ENCODE results near the gene BBOF1. TPM values are rescaled to one million over a fixed set of nuclear protein-coding genes. Genes with fewer than 3 reads are reported as not detected.
A peak's percentile ranks its signal among the peaks of the same experiment; 100 is the strongest.
"Not testable (repeated sequence)": the region's sequence is repeated elsewhere in the genome, so short reads cannot be mapped to it uniquely, and the experiment has no call there.

BBOF1 gene
- 1 to 10 TPM; 1.6 to 1.9 TPM for total RNA-seq

GRCh38 chr14:74018586-74019407, at the start of gene BBOF1, which contains the start of gene ENTPD5:
Gene BBOF1, plus strand, starts transcription at chr14:74019349. Its CDS starts 130 bp downstream, at chr14:74019479.
Gene ENTPD5, minus strand, starts transcription at chr14:74019288. Its CDS starts 31,186 bp downstream, at chr14:73988102.
- Mint-ChIP-seq H3K27ac (peak within 1 kb of the TSS; percentile 98), H3K36me3 (peaks cover 2% of the 10 kb centered on the region), H3K9me3 (no peaks in the 10 kb centered on the region), H3K4me3 (peak within 1 kb of the TSS; percentile 97), H3K4me1 (peaks cover 12% of the 10 kb centered on the region), H3K27me3 (no peaks in the 10 kb centered on the region)
- peak; percentile 89 for DNase-seq

DNA sequence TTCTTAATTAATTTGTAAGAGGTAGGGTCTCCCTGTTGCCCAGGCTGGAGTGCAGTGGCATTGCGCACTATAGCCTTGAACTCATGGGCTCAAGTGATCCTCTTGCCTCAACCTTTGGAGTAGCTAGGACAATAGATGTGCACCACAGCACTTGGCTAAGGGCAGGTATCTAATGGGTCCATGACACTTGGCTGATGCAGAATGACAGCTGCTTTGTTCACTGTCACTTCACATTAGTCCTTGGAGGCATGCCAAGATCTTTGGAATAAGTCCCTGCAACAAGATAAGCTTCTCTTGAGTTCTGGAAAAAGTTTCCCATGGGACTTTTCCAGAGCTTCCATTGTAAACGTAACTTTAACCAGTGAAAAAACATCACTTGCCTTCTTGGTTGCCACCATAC, 45.7 kb upstream of the BBOF1 start:
- Mint-ChIP-seq H3K9me3 (no peaks in the 10 kb centered on the region), H3K4me3 (no peak overlapping the region), H3K27ac (no peak overlapping the region), H3K27me3 (no peaks in the 10 kb centered on the region), H3K36me3 (peaks cover 3% of the 10 kb centered on the region), H3K4me1 (no peaks in the 10 kb centered on the region)
- DNase-seq = no peak

- Mint-ChIP-seq H3K4me3 (no peak overlapping the region), H3K27me3 (no peaks in the 10 kb centered on the region), H3K36me3 (peaks cover 2% of the 10 kb centered on the region), H3K4me1 (no peaks in the 10 kb centered on the region), H3K9me3 (no peaks in the 10 kb centered on the region), H3K27ac (no peak overlapping the region)
- DNase-seq = no peak
Measured at GRCh38 chr14:73976125-73976524, 43.0 kb upstream of the BBOF1 start.

GRCh38 chr14:73977896-73978295, 41.3 kb upstream of the BBOF1 start:
- Mint-ChIP-seq H3K4me1 (no peaks in the 10 kb centered on the region), H3K9me3 (no peaks in the 10 kb centered on the region), H3K36me3 (no peaks in the 10 kb centered on the region), H3K4me3 (no peak overlapping the region), H3K27me3 (no peaks in the 10 kb centered on the region), H3K27ac (no peak overlapping the region)
- DNase-seq = no peak

DNA sequence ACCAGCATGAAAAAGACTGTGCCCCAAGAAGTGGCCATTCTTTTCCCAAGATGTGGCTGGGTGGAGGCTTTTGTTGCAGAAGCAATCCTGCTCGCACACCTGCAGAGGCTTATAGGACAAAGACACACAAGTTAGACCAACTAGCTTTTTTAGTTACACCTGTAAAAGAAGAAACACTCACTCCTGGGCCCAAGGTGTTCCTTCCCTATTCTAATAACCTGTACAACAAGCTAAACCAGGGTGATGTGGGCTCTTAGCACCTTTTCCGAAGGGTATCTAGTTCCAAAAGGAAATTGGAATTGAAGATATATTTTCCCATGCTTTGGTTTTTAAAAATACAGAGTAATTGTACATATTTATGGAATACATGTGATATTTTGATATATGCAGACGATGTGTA, 31.1 kb upstream of the BBOF1 start:
- Mint-ChIP-seq H3K27ac (no peak overlapping the region), H3K9me3 (no peaks in the 10 kb centered on the region), H3K36me3 (peaks cover 18% of the 10 kb centered on the region), H3K27me3 (no peaks in the 10 kb centered on the region), H3K4me1 (no peaks in the 10 kb centered on the region), H3K4me3 (no peak overlapping the region)
- DNase-seq = no peak

GRCh38 chr14:73988656-73989055, 30.5 kb upstream of the BBOF1 start:
- H3K4me1 Mint-ChIP-seq, DNase-seq, H3K27me3 Mint-ChIP-seq, H3K27ac Mint-ChIP-seq, H3K9me3 Mint-ChIP-seq, H3K4me3 Mint-ChIP-seq: not testable (repeated sequence)
- H3K36me3 Mint-ChIP-seq = peaks cover 18% of the 10 kb centered on the region

- Mint-ChIP-seq H3K36me3 (peaks cover 9% of the 10 kb centered on the region), H3K27me3 (no peaks in the 10 kb centered on the region), H3K4me3 (no peak overlapping the region), H3K27ac (no peak overlapping the region), H3K9me3 (no peaks in the 10 kb centered on the region), H3K4me1 (no peaks in the 10 kb centered on the region)
- DNase-seq = no peak
Measured at GRCh38 chr14:73991092-73991491, 28.1 kb upstream of the BBOF1 start.

DNA sequence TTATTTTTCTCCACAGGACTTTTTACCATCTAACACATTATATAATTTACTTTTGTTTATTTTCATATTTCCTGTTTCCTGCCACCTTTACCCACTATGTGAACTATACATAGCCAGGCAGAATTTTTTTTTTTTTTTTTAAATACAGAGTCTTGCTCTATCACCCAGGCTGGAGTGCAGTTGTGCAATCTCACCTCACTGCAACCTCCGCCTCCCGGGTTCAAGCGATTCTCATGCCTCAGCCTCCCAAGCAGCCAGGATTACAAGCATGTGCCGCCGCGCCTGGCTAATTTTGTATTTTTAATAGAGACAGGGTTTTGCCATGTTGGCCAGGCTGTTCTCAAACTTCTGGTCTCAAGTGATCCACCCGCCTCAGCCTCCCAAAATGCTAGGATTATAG, 24.2 kb upstream of the BBOF1 start:
- not testable (repeated sequence) for H3K9me3 Mint-ChIP-seq, H3K4me1 Mint-ChIP-seq, DNase-seq, H3K27me3 Mint-ChIP-seq, H3K27ac Mint-ChIP-seq, H3K36me3 Mint-ChIP-seq, H3K4me3 Mint-ChIP-seq

DNA sequence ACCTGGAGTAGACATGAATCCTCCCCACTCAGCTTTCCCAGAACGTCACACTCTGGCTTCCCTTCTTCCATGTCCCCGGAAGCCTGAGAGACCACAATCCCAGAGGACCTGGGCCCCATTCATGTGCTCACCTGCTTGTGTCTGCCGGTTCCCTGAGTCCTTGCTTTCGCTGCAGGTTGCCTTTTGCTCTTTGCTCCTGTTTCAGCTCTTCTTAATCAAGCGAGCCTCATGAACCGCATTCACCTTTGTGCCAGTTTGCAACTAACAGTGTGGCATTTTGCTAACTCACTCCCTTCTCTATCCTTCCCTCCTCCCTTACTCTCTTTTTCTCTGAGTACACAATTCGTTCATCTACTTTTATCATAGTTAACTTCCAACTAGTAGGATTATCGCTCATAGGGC, 23.2 kb upstream of the BBOF1 start:
- Mint-ChIP-seq H3K27ac (no peak overlapping the region), H3K4me1 (no peaks in the 10 kb centered on the region), H3K9me3 (no peaks in the 10 kb centered on the region), H3K36me3 (no peaks in the 10 kb centered on the region), H3K4me3 (no peak overlapping the region), H3K27me3 (no peaks in the 10 kb centered on the region)
- no peak for DNase-seq

DNA sequence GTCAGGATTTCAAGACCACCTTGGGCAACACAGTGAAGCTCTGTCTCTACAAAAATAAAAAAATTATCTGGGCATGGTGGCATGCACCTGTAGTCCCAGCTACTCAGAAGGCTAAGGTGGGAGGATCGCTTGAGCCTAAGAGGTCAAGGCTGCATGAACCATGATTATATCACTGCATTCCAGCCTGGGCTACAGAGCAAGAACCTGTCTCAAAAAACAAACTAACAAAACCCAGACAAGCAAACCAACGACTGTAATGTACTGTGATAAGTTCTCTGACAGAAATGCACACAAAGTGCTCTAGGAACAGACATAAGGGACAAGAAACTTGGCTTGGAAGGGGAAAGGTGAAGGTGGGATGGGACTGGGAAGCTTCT, 22.4 kb upstream of the BBOF1 start:
- Mint-ChIP-seq H3K4me3 (no peak overlapping the region), H3K36me3 (no peaks in the 10 kb centered on the region), H3K27me3 (no peaks in the 10 kb centered on the region), H3K27ac (no peak overlapping the region), H3K4me1 (no peaks in the 10 kb centered on the region), H3K9me3 (no peaks in the 10 kb centered on the region)
- DNase-seq = no peak

DNA sequence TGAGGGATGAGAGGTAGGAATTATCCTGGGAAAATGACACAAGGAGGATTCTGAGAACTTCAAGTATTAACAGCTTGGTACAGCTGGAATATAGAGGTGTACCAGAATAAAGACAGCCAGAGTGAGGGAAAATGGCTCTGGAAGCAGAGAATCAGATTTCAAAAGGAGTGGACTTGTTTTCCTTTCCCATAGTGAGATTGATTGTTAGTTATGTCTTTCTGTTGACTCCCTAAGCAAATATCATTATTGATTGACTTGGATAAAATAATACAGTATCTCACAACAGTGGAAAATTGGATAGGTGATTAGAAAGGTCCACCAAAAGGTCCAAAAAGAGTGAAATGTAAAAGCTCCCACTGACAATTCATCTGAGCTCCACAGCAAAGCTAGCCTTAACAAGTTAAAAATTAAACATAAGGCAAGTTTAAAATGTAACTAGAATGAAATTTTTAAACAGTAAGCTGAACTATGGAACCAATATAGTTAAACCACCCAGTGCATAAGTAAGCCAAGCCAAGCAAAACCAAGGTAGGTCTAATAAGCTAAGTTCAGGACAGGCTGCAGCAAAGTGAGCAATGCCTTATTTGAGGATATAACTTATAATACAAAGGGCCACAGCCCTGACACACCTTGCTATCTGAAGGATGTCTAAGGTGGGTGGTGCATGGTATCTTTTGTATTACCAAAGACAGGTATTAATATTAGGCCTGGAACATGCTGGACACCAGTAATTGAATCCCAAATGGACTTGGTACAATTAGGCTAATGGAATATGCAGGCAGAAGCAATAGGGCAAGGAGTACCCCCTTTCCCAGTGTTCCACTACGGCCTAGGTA, 21.8 kb upstream of the BBOF1 start:
- no peak for DNase-seq
- H3K9me3 Mint-ChIP-seq = no peaks in the 10 kb centered on the region

GRCh38 chr14:73997944-73998447, 21.2 kb upstream of the BBOF1 start:
- no peaks in the 10 kb centered on the region for H3K9me3 Mint-ChIP-seq

More for the DNA sequence above, 21.8 kb upstream of the BBOF1 start:
- Mint-ChIP-seq H3K27me3 (no peaks in the 10 kb centered on the region), H3K4me1 (no peaks in the 10 kb centered on the region), H3K27ac (no peak overlapping the region), H3K4me3 (no peak overlapping the region), H3K36me3 (no peaks in the 10 kb centered on the region)

GRCh38 chr14:73998726-73999125, 20.4 kb upstream of the BBOF1 start:
- Mint-ChIP-seq H3K27ac (no peak overlapping the region), H3K9me3 (no peaks in the 10 kb centered on the region), H3K4me1 (no peaks in the 10 kb centered on the region), H3K27me3 (no peaks in the 10 kb centered on the region), H3K4me3 (no peak overlapping the region), H3K36me3 (no peaks in the 10 kb centered on the region)
- DNase-seq = no peak

More at GRCh38 chr14:73997944-73998447, 21.2 kb upstream of the BBOF1 start:
- Mint-ChIP-seq H3K36me3 (no peaks in the 10 kb centered on the region), H3K27ac (no peak overlapping the region), H3K4me1 (no peaks in the 10 kb centered on the region), H3K4me3 (no peak overlapping the region), H3K27me3 (no peaks in the 10 kb centered on the region)
- no peak for DNase-seq

DNA sequence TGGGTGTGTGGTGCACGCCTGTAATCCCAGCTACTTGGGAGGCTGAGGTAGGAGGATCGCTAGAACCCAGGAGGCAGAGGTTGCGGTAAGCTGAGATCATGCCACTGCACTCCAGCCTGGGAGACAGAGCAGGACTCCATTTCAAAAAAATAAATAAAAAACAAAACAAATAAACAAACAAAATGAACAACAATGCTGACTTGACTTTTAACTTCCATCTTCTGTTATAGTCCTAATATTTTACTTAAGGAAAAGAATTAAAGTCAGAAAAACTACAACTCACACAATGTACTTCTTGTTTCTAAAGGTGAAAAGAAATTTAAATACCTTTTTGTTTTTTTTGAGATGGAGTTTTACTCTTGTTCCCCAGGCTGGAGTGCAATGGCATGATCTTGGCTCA, 13.5 kb upstream of the BBOF1 start:
- H3K4me1 Mint-ChIP-seq, H3K4me3 Mint-ChIP-seq, H3K27me3 Mint-ChIP-seq, H3K27ac Mint-ChIP-seq, H3K9me3 Mint-ChIP-seq, DNase-seq, H3K36me3 Mint-ChIP-seq: not testable (repeated sequence)

GRCh38 chr14:74008843-74009499, 10.2 kb upstream of the BBOF1 start:
- Mint-ChIP-seq H3K4me1 (no peaks in the 10 kb centered on the region), H3K36me3 (peaks cover 3% of the 10 kb centered on the region), H3K27me3 (no peaks in the 10 kb centered on the region), H3K9me3 (no peaks in the 10 kb centered on the region), H3K4me3 (no peak overlapping the region), H3K27ac (no peak overlapping the region)
- no peak for DNase-seq

Data from activated naive CD8-positive, alpha-beta T cell treated with anti-CD3 and anti-CD28 coated beads for 36 hours (primary cell).